ENCODE data around the gene PPARD.
A peak's percentile ranks its signal among the peaks of the same experiment; 100 is the strongest.
"Not testable (repeated sequence)": the region's sequence is repeated elsewhere in the genome, so short reads cannot be mapped to it uniquely, and the experiment has no call there.

Gene PPARD

DNA sequence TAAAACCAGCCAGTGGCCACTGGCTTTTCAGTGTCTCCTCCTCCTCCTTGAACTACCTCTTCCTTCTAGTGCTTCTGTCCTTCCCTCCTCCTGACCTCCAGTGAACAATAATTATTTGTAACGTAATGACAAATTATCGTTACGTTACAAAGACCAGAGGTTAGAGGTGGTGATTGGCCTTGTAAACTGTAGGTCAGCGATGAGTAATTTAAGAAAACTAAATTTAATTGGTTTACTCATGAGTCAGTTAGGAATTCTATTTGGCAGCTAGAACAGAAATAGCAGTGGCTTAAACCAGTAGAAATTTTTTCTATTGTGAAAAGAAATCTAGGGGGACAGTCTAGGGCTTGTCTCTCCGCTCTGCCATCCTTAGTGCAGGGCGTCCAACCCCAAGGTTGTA is 38.8 kb downstream of the PPARD start:
- DNase-seq (ENCODE audit: low read depth) = peak; percentile 39

- no peak for DNase-seq (ENCODE audit: low read depth)
Observed at GRCh38 chr6:35382015-35382414, 39.7 kb downstream of the PPARD start.

DNA sequence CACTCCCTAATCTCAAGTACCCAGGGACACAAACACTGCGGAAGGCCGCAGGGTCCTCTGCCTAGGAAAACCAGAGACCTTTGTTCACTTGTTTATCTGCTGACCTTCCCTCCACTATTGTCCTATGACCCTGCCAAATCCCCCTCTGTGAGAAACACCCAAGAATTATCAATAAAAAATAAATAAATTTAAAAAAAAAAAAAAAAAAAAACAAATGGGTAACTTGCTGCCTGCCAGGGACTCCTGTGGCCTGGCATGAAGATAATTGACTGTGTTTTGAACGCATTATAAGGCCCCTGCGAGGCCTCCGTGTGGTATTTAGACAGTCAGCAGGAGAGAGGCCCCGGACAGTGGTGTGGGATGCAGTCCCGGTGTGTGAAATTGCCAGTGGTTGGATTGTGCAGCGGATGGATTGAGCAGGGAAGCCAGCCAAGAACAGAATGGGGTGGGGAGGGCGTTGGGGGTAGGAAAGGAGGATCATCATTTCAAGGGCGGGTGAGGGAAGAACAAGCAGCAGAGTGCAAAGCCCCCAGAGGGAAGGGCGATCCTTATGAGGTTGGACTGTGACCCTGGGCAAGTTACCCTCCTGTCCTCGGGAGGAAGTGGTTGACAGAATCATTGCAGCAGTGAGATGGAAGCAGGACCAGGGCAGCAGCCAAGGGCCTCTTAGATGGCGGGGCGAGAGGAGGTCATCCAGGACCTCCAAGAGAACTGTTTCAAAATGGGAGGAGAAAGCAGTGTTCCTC is 43.3 kb downstream of the PPARD start:
- DNase-seq (ENCODE audit: low read depth) = no peak

DNA sequence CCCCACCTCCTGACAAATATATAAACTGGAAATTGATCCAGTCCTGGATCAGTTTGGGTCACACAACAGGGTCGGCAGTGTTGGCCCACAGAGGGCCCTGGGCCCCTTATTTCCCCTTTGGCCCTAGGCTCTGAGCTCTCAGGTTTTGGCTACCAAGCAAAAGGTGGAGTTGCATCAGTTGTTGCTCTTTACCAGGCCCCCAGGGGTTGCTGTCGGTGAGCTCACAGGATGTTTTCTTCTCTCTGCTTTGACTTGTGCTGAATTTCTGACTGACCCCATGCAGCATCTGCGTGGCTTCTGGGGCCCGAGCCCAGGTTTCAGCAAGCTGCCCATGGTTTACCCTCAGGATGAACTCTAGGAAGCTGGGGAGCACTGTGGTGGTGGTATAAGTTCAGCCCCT is 44.6 kb downstream of the PPARD start:
- no peak for DNase-seq (ENCODE audit: low read depth)

GRCh38 chr6:35388030-35388429 is 45.7 kb downstream of the PPARD start:
- DNase-seq (ENCODE audit: low read depth) = no peak

DNA sequence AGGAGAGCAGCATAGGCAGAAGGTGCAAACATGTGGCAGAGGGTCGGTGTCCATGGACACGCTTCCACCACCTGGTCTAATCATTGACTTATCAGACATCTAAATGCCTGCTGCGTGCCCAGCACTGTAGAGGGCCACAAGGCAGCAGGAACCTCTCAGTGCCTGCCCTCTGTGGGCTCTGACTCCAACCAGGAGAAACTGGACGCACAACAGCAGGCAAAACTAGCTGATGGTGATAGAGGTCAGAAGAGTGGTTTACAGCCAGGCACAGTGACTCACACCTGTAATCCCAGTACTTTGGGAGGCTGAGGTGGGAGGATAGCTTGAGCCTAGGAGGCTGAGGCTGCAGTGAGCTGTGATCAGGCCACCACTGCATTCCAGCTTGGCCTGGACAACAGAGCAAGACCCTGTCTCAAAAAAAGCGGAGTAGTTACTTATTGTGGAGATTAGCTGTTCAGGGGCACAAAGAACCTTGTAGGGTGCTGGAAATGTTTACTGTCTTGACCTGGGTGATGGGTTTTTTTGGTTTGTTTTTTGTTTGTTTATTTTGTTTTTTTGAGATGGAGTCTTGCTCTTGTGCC is 46.5 kb downstream of the PPARD start:
- DNase-seq (ENCODE audit: low read depth) = no peak

DNA sequence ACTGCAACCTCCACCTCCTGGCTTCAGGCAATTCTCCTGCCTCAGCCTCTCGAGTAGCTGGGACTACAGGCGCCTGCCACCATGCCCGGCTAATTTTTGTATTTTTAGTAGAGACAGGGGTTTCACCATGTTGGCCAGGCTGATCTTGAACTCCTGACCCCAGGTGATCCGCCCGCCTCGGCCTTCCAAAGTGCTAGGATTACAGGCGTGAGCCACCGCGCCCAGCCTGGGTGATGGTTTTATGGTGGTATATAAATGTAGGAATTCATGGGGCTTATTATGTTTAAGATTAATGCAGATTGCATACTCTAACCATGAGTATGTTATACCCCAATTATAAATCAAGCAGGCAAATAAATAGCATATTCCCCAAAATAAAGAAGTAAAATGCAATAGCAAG is 47.0 kb downstream of the PPARD start:
- not testable (repeated sequence) for DNase-seq (ENCODE audit: low read depth)

DNA sequence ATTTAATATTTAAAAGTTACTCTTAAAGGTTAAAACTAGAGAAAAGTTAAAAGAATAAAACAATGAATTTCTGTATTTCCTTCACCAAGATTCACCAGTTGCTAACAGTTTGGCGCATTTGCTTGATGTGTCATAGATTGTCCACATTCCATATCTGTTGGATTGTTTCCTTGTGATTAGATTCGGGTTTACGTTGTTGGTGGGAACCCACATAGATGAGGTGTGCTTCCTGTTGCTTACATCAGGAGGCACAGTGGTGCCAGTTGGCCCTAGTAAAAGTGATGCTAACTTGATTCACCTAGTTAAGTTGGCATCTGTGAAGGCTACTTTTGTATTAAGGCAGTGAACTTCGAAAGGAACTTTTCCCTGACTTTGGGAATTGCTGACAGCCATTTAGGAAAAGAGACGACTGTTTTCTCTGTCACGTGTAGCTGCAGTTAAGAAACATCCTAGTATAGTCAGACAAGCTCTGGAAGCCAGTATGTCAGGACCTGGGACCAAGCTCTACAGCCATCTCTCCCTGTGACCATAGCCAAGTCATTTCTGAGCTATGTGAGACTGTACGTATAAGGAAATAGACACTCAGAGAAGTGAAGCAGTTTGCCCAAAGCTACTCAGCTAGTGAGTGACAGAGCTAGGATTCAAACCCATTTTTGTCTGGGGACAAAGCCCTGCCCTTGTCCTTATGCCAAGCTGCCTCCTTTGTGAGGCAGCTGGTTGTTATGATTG is 49.0 kb downstream of the PPARD start:
- DNase-seq (ENCODE audit: low read depth) = no peak

GRCh38 chr6:35392111-35392702 is 49.8 kb downstream of the PPARD start:
- no peak for DNase-seq (ENCODE audit: low read depth)

DNA sequence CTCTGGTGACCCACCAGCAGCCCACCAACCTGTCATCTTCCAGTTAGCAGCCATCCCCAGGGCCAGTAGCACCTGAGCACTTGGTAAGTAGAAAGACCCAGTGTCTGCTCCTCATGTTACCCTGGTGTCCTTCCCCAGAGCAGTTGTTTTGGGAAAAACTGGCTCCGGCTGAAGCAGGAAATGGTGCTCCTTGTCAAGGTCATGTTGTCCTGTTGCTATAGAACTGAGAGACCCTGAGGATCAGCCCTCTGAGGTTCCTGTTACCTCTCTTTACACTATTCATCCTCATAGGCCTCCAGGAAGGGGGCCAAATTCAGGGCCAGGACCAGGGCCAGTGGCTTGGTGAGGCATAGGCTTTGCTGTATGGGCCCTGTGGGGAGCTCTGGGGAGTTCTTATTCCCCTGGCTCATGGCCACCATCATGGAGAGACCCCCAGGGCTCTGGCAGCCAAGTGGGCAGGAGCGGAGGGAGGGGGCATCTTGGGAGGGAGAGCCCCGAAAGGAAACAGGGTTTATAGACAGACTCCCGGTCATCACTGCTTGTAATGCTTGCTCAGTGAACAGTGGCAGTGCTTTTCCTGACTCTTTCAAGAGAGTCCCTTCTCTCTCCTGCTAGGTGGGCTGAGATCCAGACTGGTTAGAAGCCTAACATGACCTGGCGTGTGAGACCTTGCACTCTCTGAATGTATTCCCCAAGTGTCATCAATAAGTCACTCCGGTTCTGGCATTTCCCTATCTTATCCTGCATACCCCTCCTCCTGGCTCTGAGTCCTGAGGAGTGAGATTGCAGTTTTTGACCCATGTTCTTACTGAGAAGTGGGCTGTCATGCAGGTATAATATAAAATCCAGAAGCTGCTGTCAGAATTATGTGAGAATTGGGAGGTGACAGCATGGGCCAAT is 50.7 kb downstream of the PPARD start:
- no peak for DNase-seq (ENCODE audit: low read depth)

DNA sequence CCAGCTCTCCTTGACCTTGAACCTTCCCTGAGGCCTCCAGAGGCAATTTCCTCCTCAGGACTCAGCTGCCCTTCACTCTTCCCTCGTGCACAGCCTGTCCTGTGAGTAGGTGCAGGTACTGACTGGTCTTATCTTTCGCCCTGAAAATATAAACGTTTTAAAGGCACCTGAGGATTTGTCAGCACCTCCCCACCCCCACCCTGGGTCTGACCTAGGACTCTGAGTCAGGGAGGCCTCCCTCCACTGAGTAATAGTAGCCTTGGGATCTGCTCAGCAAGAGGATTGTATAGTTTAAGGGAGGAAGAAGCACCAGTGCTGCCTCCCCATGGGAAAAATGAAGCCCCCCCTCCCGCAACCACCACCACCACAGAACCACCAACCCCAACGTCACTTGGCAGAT is 54.6 kb downstream of the PPARD start:
- DNase-seq (ENCODE audit: low read depth) = no peak

GRCh38 chr6:35397806-35398418 is 55.6 kb downstream of the PPARD start:
- no peak for DNase-seq (ENCODE audit: low read depth)

DNA sequence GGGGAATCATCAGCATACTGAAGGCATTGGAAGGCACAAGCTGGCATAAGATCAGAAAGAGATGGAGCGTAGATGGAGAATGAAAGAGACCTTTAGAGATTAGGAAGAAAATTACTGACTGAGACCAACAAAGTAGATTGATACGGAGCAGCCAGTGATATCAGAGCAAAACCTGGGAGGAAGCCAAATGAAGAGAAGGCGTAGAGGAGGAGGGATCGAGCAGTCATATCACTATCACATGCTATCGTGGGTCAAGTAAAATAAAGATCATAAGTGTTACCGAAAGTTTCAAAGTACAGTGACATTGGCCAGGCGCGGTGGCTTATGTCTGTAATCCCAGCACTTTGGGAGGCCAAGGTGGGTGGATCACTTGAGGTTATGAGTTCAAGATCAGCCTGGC is 56.2 kb downstream of the PPARD start:
- DNase-seq (ENCODE audit: low read depth) = no peak

GRCh38 chr6:35400111-35400510 is 57.8 kb downstream of the PPARD start:
- DNase-seq (ENCODE audit: low read depth) = no peak

DNA sequence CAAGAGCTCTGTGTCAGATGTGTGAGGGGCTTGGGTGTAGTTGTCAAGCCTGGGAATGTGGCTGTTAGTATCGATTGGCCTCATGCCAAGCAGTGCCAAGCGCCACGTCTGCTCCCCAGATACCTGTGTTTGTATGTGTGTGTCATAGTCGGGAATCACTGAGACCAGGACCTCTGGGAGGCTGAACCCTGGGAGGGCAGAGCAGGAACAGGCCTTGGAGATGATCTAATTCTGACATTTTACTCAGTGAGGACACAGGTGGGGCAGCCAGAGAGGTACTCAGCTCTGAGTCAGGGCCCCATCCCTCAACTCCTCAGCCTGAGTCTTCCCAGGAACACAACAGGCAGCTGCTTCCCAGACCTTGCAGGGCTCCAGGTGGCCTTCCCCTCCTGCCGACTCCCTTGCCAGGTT is 58.5 kb downstream of the PPARD start:
- DNase-seq (ENCODE audit: low read depth) = no peak

DNA sequence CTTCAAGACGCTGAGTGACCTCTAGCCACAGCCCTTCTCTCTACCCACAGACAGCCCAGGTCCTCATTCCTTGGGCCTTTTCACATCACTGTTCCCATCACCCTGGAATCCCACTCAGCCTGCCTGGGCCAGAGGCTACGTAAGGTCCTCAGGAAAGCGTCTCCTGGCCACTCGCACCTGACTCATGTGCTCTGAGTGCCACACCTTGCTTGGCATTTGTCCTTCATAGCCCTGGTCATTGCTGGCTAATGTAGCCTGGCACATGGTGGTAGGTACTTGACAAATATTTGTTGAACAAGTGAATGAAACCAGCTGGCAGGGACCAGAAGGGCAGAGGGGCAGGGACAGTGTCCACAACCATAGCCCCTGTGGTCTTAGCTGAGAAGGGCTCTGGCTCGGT is 59.2 kb downstream of the PPARD start:
- no peak for DNase-seq (ENCODE audit: low read depth)

DNA sequence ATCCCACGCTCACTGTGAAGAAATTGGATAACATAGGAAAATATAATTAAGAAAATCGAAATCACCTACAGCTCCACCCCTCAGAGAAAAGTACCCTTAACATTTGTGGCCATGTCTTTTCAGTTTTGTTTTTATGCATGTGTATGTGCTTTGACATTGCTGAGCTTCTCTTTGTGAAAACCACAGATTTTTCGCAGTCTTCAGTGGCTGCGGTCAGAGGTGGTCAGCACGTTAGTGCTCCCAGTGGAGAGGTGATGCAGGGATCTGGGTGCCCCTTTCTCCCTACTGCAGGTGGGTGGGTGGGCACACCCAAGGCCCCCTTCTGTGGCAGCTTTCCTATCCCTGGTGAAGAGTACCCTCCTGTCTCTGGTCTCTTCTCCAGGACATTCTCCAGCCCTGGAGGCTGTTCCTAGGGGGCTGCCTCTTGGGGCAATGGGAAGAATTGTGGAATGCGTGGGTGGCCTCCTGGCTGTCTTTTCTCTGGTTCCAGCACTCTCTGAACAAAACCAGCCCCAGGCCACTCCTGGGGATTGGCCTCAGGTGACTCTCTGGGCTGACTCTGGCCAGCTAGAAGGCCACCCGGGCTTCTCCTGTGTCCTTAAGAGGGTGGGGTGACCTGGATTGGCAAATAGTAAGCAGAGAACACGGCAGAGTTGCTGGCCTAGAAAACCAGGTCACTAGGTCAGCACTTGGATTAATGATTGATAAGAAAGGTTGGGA is 59.9 kb downstream of the PPARD start:
- no peak for DNase-seq (ENCODE audit: low read depth)

GRCh38 chr6:35402856-35403191 is 60.5 kb downstream of the PPARD start:
- no peak for DNase-seq (ENCODE audit: low read depth)

DNA sequence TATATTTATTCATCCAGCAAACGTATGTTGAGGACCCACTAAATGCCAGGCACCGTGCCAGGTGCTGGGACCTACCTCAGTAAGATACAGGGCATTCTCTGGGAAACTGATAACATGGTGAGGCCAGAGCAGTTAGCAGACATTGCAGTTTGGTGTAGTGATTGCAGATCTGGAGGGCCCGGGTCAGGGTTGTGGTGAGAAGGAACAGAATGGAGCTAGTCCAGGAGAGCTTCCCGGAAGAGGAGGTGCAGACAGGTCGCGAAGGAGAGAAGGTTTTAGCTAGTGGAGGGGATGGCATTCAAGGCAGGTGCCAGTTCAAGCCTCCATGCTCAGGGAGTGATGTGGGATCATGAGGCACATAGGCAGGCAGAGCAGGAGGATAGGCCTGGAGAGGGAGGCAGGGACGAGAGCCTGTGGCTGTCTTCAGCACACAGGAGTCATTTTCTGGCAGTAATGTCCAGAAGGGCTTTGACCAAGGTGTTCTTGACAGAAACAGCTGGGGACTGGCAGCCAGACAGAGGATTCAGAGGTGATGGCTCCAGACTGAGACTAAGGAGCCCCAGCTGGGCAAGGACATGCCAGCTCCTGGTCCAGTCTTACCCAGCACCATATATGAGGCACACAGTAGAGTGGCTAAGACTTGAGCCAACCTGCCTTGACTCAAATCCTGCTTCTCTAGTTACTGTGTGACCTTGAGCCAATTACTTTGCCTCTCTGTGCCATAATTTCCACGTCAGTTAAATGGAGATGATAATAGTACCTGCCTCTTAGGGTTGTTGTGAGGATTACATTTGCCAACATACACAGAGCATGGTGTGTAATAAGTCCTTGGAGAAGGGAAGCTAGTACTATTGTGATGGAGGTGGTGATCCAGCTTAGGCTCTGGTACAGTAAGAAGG is 61.4 kb downstream of the PPARD start:
- DNase-seq (ENCODE audit: low read depth) = no peak

All from stromal cell of bone marrow (primary cell).